ENCODE measurements around the gene VARS2.

VARS2 gene

GRCh38 chr6:30907758-30908591, 6.1 kb upstream of the VARS2 start, which contains the start of gene GTF2H4 (continued):
- TF ChIP-seq HIC1 (tag by site-specific recombination; IDR thresholded peaks at IDR 0.05) (peak; percentile 97), HOXC10 (CRISPR knock-in tag; IDR thresholded peaks at IDR 0.05) (no peak), ZBTB17 (tag by site-specific recombination; IDR thresholded peaks at IDR 0.05) (peak; percentile 99), ZBTB49 (tag by site-specific recombination; IDR thresholded peaks at IDR 0.05; ENCODE audit: low read depth) (no peak), ZBTB8A (tag by site-specific recombination; IDR thresholded peaks at IDR 0.05) (peak; percentile 81), SP7 (tag by site-specific recombination; IDR thresholded peaks at IDR 0.05) (peak; percentile 97), ZNF398 (tag by site-specific recombination; IDR thresholded peaks at IDR 0.05) (peak; percentile 83), GFI1B (tag by site-specific recombination; IDR thresholded peaks at IDR 0.05) (no peak), HOXA7 (CRISPR knock-in tag; IDR thresholded peaks at IDR 0.05; ENCODE audit: borderline replicate concordance) (no peak), ZNF664 (tag by site-specific recombination; IDR thresholded peaks at IDR 0.05) (peak; percentile 85), ZNF518A (tag by site-specific recombination; conservative IDR thresholded peaks at IDR 0.05; ENCODE audit: low read depth) (peak; percentile 88), ZIC2 (tag by site-specific recombination; IDR thresholded peaks at IDR 0.05) (peak; percentile 47), ZNF221 (tag by site-specific recombination; IDR thresholded peaks at IDR 0.05; ENCODE audit: borderline replicate concordance) (no peak), ZNF26 (tag by site-specific recombination; IDR thresholded peaks at IDR 0.05) (no peak), ZNF785 (tag by site-specific recombination; IDR thresholded peaks at IDR 0.05) (peak; percentile 98; the same call in 1 of the 2 replicates), YY2 (tag by site-specific recombination; IDR thresholded peaks at IDR 0.05) (peak; percentile 93), ZNF629 (tag by site-specific recombination; IDR thresholded peaks at IDR 0.05) (peak; percentile 88), TRIM28 (IDR thresholded peaks at IDR 0.05; ENCODE audit: borderline replicate concordance, low read length) (peak; percentile 80), ZFP69B (tag by site-specific recombination; IDR thresholded peaks at IDR 0.05) (peak; percentile 89), ZBTB21 (tag by site-specific recombination; IDR thresholded peaks at IDR 0.05) (peak; percentile 80), ZNF843 (tag by site-specific recombination; IDR thresholded peaks at IDR 0.05) (peak; percentile 81), ZNF596 (tag by site-specific recombination; IDR thresholded peaks at IDR 0.05) (peak; percentile 35; the same call in 1 of the 2 replicates)
